ENCODE results near the gene MDN1.

DNA sequence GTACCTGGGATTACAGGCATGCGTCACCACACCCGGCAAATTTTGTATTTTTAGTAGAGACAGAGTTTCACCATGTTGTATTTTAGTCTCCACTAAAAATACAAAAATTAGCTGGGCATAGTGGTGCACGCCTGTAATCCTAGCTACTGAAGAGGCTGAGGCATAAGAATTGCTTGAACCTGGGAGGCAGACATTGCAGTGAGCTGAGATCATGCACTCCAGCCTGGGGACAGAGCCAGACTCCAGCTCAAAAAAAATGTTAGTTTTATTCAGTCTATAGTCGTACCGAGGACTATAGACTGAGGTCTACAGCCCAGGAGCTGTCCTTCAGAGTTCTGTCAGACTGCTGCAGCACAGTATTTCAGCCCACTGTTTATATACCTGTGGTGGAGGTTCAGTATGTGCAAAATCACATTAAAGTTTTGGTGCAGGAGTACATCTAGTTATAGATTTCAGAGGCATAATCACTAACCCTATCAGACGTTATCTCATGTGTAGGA lies 6.5 kb upstream of the MDN1 start:
- TF ChIP-seq, protein P1, sequence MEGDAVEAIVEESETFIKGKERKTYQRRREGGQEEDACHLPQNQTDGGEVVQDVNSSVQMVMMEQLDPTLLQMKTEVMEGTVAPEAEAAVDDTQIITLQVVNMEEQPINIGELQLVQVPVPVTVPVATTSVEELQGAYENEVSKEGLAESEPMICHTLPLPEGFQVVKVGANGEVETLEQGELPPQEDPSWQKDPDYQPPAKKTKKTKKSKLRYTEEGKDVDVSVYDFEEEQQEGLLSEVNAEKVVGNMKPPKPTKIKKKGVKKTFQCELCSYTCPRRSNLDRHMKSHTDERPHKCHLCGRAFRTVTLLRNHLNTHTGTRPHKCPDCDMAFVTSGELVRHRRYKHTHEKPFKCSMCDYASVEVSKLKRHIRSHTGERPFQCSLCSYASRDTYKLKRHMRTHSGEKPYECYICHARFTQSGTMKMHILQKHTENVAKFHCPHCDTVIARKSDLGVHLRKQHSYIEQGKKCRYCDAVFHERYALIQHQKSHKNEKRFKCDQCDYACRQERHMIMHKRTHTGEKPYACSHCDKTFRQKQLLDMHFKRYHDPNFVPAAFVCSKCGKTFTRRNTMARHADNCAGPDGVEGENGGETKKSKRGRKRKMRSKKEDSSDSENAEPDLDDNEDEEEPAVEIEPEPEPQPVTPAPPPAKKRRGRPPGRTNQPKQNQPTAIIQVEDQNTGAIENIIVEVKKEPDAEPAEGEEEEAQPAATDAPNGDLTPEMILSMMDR (IDR thresholded peaks at IDR 0.05) = no peak
- TF ChIP-seq POLR2A (IDR thresholded peaks at IDR 0.05) = no peak
